ENCODE results near the gene OSMR. TPM values are rescaled to one million over a fixed set of nuclear protein-coding genes. Genes with fewer than 3 reads are reported as not detected.

The OSMR gene
- total RNA-seq, 2 donors from 2014 or later = 3.0 to 14.3 TPM

DNA sequence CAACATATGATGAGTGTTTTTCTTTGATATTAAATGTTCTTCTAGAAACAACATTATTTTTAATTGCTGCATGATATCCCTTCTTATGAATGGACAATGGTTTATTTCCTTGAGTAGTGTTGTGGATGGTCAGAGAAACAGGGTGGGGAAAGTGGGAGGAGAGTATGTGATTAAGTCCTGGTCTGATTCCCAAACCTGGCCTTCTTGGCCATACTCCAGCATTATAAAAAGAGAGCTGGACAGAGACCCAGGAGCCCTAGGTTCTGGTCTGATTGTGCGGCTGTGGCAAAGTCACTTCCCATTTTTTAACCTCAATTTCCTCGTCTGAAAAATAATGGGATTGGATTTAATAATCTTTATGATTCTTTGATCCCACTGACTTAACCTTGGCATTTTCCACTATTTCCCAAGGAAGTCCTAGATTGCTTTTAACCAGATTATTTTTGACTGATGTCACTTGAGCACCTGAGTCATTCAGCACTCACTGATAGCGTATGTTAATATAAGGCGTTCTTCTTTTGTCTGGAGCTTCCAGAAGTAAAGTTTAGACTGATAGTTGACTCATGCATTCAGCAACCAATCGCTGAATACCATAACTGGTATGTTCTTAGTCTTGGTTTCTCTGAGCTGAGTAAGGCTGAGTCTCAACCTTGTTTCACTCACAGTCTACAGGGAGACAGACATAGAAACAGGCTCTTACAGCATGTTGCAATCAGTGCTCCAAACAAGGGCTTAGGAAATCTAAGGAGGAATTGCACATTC lies 26.2 kb downstream of the OSMR start:
- H3K27ac ChIP-seq = no peak overlapping the region
- H3K9ac ChIP-seq (ENCODE audit: low read depth in 2 of 2, low read length in 2 of 2) = no peak overlapping the region
- no peaks in the 10 kb centered on the region for H3K27me3 ChIP-seq
- intact Hi-C loops (cut with DNase I) = no loop called here
- no peak overlapping the region for H3K4me3 ChIP-seq
- H3K4me1 ChIP-seq = no peaks in the 10 kb centered on the region
- H3K36me3 ChIP-seq = no peaks in the 10 kb centered on the region
- no peak for TF ChIP-seq CTCF (IDR thresholded peaks at IDR 0.05)
- H3K9me3 ChIP-seq = no peaks in the 10 kb centered on the region
- DNase-seq = no peak

DNA sequence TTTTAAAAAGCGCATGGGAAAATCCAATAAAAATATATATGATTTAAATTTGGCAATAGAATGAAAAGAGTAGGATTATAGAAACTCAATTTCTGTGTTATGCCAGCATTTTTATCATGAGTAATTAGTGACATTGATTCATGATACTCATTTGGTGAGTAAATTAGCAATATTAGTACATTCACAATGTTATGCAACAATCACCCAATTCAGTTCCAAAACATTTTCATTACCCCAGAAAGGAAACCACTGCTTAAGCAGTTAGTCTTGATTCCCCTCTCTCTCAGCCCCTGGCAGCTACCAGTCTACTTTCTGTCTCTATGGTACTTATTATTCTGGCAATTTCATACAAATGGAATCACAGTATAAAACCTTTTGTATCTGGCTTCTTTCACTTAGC lies 27.0 kb downstream of the OSMR start:
- intact Hi-C loops (cut with DNase I) = no loop called here
- Histone ChIP-seq H3K9me3 (no peaks in the 10 kb centered on the region), H3K9ac (ENCODE audit: low read depth in 2 of 2, low read length in 2 of 2) (no peak overlapping the region), H3K27me3 (no peaks in the 10 kb centered on the region), H3K27ac (no peak overlapping the region), H3K36me3 (no peaks in the 10 kb centered on the region), H3K4me1 (no peaks in the 10 kb centered on the region), H3K4me3 (no peak overlapping the region)
- no peak for DNase-seq
- no peak for TF ChIP-seq CTCF (IDR thresholded peaks at IDR 0.05)

GRCh38 chr5:38874948-38875456 lies 29.2 kb downstream of the OSMR start:
- Histone ChIP-seq H3K27me3 (no peaks in the 10 kb centered on the region), H3K9ac (ENCODE audit: low read depth in 2 of 2, low read length in 2 of 2) (no peak overlapping the region), H3K36me3 (no peaks in the 10 kb centered on the region), H3K4me3 (no peak overlapping the region), H3K27ac (no peak overlapping the region), H3K4me1 (no peaks in the 10 kb centered on the region), H3K9me3 (no peaks in the 10 kb centered on the region)
- intact Hi-C loops (cut with DNase I) = no loop called here
- no peak for DNase-seq
- no peak for TF ChIP-seq CTCF (IDR thresholded peaks at IDR 0.05)

DNA sequence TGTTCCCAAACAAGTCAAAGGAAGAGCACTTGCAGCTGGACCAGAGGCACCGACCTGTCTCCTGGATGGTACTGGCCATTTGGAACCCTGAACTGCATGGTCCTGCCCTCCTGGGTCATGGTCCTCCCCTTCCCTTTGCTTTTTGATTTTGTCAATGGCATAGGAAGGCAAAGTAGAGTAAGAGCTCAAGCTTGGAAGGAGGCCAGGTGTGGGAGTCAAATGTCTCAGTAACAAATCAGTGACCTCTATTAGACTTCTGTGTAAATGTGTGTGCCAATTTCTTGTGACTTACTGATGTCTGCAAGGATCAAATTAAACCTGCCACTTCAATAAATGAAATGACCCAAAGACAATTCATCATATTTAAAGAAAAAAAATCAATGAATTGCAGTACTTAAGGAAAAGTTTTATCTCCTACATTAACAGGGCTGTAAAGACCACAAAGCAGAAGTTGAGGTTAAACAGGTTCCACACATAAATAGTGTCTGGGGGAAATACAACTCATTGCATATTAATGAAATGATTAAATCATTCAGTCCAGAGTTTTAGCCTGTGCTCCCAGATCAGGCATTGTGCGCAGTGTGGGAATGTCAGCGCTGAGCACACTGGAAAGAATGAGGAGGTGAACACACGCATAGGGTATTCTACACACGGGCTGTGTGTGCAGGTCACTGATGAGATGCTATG lies 32.7 kb downstream of the OSMR start:
- H3K27ac ChIP-seq = no peak overlapping the region
- no peaks in the 10 kb centered on the region for H3K4me1 ChIP-seq
- intact Hi-C loops (cut with DNase I) = no loop called here
- H3K4me3 ChIP-seq = no peak overlapping the region
- no peaks in the 10 kb centered on the region for H3K9me3 ChIP-seq
- no peaks in the 10 kb centered on the region for H3K36me3 ChIP-seq
- DNase-seq = no peak
- H3K27me3 ChIP-seq = no peaks in the 10 kb centered on the region
- no peak overlapping the region for H3K9ac ChIP-seq (ENCODE audit: low read depth in 2 of 2, low read length in 2 of 2)
- TF ChIP-seq CTCF (IDR thresholded peaks at IDR 0.05) = no peak

GRCh38 chr5:38879078-38879460 lies 33.3 kb downstream of the OSMR start:
- TF ChIP-seq CTCF (IDR thresholded peaks at IDR 0.05) = no peak
- Histone ChIP-seq H3K9ac (ENCODE audit: low read depth in 2 of 2, low read length in 2 of 2) (no peak overlapping the region), H3K27ac (no peak overlapping the region), H3K27me3 (no peaks in the 10 kb centered on the region), H3K9me3 (no peaks in the 10 kb centered on the region), H3K4me1 (no peaks in the 10 kb centered on the region), H3K36me3 (no peaks in the 10 kb centered on the region), H3K4me3 (no peak overlapping the region)
- DNase-seq = no peak
- intact Hi-C loops (cut with DNase I) = no loop called here
